HTR-8/SVneo (cell line): ENCODE measurements around the gene PFKL.
"Not testable (repeated sequence)": the region's sequence is repeated elsewhere in the genome, so short reads cannot be mapped to it uniquely, and the experiment has no call there.

ENCODE experiments used
- DNase-seq: peaks from one replicate; pipeline ENCODE4 v3.0.0; 2011; ENCODE audit warnings: low spot score, mixed read lengths; ENCODE audit not compliant: insufficient read length
- FAIRE-seq: peaks from 2 replicates; lab custom pipeline; 2011; peaks lifted over from hg19 to GRCh38; lab: Jason Lieb, UNC

The PFKL gene

GRCh38 chr21:44292812-44293195 is 7.0 kb upstream of the PFKL start:
- FAIRE-seq = no peak
- DNase-seq = no peak

- FAIRE-seq (no peak), DNase-seq (no peak)
These were observed 6.2 kb upstream of the PFKL start for GRCh38 chr21:44293551-44294231.

- DNase-seq (no peak), FAIRE-seq (no peak)
These were observed 5.3 kb upstream of the PFKL start for GRCh38 chr21:44294391-44295162.

- DNase-seq (no peak), FAIRE-seq (no peak)
These were observed 4.7 kb upstream of the PFKL start for GRCh38 chr21:44295163-44295573.

- DNase-seq = no peak
- no peak for FAIRE-seq
These were observed 4.2 kb upstream of the PFKL start for GRCh38 chr21:44295646-44296045.

- DNase-seq (no peak), FAIRE-seq (no peak)
These were observed 3.7 kb upstream of the PFKL start for GRCh38 chr21:44296103-44296519.

- no peak for DNase-seq
- no peak for FAIRE-seq
These were observed 2.9 kb upstream of the PFKL start for GRCh38 chr21:44296916-44297315.

GRCh38 chr21:44297525-44298290 is 2.1 kb upstream of the PFKL start:
- DNase-seq (peak; percentile 94), FAIRE-seq (no peak)

- no peak for DNase-seq
- FAIRE-seq = no peak
These were observed 1.6 kb upstream of the PFKL start for GRCh38 chr21:44298301-44298700.

- DNase-seq (no peak), FAIRE-seq (no peak)
These were observed 782 bp upstream of the PFKL start for GRCh38 chr21:44299085-44299457.

- peak; percentile 45 for DNase-seq
- FAIRE-seq = no peak
These were observed 558 bp downstream of the PFKL start for GRCh38 chr21:44300262-44300959.

GRCh38 chr21:44301141-44301540 is 1.3 kb downstream of the PFKL start:
- no peak for DNase-seq
- no peak for FAIRE-seq

- no peak for FAIRE-seq
- DNase-seq = no peak
These were observed 2.1 kb downstream of the PFKL start for GRCh38 chr21:44301961-44302406.

GRCh38 chr21:44302573-44303401 is 2.9 kb downstream of the PFKL start:
- FAIRE-seq, DNase-seq: not testable (repeated sequence)

GRCh38 chr21:44303490-44303981 is 3.7 kb downstream of the PFKL start:
- DNase-seq (no peak), FAIRE-seq (no peak)

GRCh38 chr21:44304011-44304616 is 4.3 kb downstream of the PFKL start:
- DNase-seq (no peak), FAIRE-seq (no peak)

- FAIRE-seq (no peak), DNase-seq (peak; percentile 64)
These were observed 5.0 kb downstream of the PFKL start for GRCh38 chr21:44304877-44305293.

GRCh38 chr21:44305691-44306090 is 5.8 kb downstream of the PFKL start:
- FAIRE-seq (no peak), DNase-seq (no peak)
